PFSK-1 (cell line): ENCODE measurements around the gene MUL1.

ENCODE experiments used
- POLR2AphosphoS5 ChIP-seq: IDR thresholded peaks from 2 replicates; pipeline ENCODE4 v1.6.1; 2012; ENCODE audit warnings: low read depth, mild to moderate bottlenecking, control low read depth, low read length, moderate library complexity
- REST ChIP-seq, 2 experiments: IDR thresholded peaks; 2 replicates each; pipeline versions ENCODE4 v1.6.1 to v1.8.0; 2011 to 2012; ENCODE audit warnings: low read depth in 2 of 2, low read length in 2 of 2, control low read depth in 1 of 2, inconsistent platforms in 1 of 2, mild to moderate bottlenecking in 1 of 2, moderate library complexity in 1 of 2; ENCODE audit not compliant: insufficient read depth in 1 of 2
- SIN3A ChIP-seq: IDR thresholded peaks from 2 replicates; pipeline ENCODE4 v1.6.1; 2012; ENCODE audit warnings: mild to moderate bottlenecking, low read length, moderate library complexity, borderline replicate concordance; ENCODE audit not compliant: insufficient read depth

- TF ChIP-seq POLR2AphosphoS5 (no peak), SIN3A (no peak), REST (IDR thresholded peaks at IDR 0.05; ENCODE audit: insufficient read depth in 1 of 2, low read depth in 2 of 2, low read length in 2 of 2) (no peak)
These were observed 9.8 kb downstream of the MUL1 start for GRCh38 chr1:20498116-20498515.
